H1 (cell line): ENCODE results near the gene OXCT2. TPM values are rescaled to one million over a fixed set of nuclear protein-coding genes. Genes with fewer than 3 reads are reported as not detected.

Source experiments
- BRCA1 ChIP-seq: IDR thresholded peaks from 2 replicates; pipeline ENCODE4 v1.6.1; 2012; ENCODE audit warnings: low read depth, low read length, improper control_type of control experiment
- CHD1 ChIP-seq: IDR thresholded peaks from 2 replicates; pipeline ENCODE4 v1.6.1; 2012; ENCODE audit warnings: low read depth, low read length, improper control_type of control experiment
- EZH2 ChIP-seq: fragments of 200-600 bp; sonication (generic); IDR thresholded peaks from 2 replicates; pipeline ENCODE4 v1.7.1; 2012; ENCODE audit warnings: low read depth, mild to moderate bottlenecking, moderate library complexity, low read length, inconsistent platforms; ENCODE audit not compliant: severe bottlenecking
- JUND ChIP-seq: IDR thresholded peaks from 2 replicates; pipeline ENCODE4 v1.6.1; 2011; ENCODE audit warnings: mild to moderate bottlenecking, improper control_type of control experiment, low read length
- RAD21 ChIP-seq, 2 experiments: IDR thresholded peaks in 1 of 2; conservative IDR thresholded peaks in 1 of 2; 2 replicates each; pipeline ENCODE4 v1.6.1; 2011; ENCODE audit warnings: low read depth in 2 of 2, low read length in 2 of 2, improper control_type of control experiment in 1 of 2, inconsistent platforms in 1 of 2, mild to moderate bottlenecking in 1 of 2, moderate library complexity in 1 of 2
- RXRA ChIP-seq: IDR thresholded peaks from 2 replicates; pipeline ENCODE4 v1.6.1; 2011; ENCODE audit warnings: low read depth, mild to moderate bottlenecking, low read length, moderate library complexity; ENCODE audit not compliant: insufficient read depth
- SIN3A ChIP-seq, 2 experiments: IDR thresholded peaks in 1 of 2; conservative IDR thresholded peaks in 1 of 2; 2 replicates each; pipeline ENCODE4 v1.6.1; 2011 to 2012; ENCODE audit warnings: low read length in 2 of 2, improper control_type of control experiment in 1 of 2, low read depth in 1 of 2, mild to moderate bottlenecking in 1 of 2
- SP4 ChIP-seq: IDR thresholded peaks from 2 replicates; pipeline ENCODE4 v1.6.1; 2012; ENCODE audit warnings: low read length, inconsistent platforms
- TEAD4 ChIP-seq: IDR thresholded peaks from 2 replicates; pipeline ENCODE4 v1.6.1; 2012; ENCODE audit warnings: low read depth, low read length, inconsistent platforms, mixed read lengths
- polyA plus RNA-seq, 7 experiments: library from polyadenylated mRNA; depleted of rRNA in 3 of 7; stranded (reverse) in 5 of 7; unstranded in 2 of 7; fragments of >200 nt in 5 of 7; fragments of 200-250 nt in 2 of 7; gene quantifications; 1 replicate in 5 of 7; 2 replicates in 1 of 7; 4 replicates in 1 of 7; pipeline versions ENCODE4 v1.2.1 to v1.2.3, GENCODE V29; 2011 to 2013; ENCODE audit warnings: missing spikeins in 2 of 7, mixed read lengths in 2 of 7
- total RNA-seq: library from RNA; stranded (reverse); fragmentation: NEBNext Ultra II Directional; extraction: Animal tissue kit (Norgen Biotek cat#: 25700); gene quantifications from 2 replicates; pipeline ENCODE4 v1.2.1, GENCODE V29; 2021

OXCT2 gene
- total and polyA plus RNA-seq, 2 of the 8 experiments (the other 6 are each of a cell fraction or from before 2014, with no cell fraction given): 2.6 to 2.9 TPM

DNA sequence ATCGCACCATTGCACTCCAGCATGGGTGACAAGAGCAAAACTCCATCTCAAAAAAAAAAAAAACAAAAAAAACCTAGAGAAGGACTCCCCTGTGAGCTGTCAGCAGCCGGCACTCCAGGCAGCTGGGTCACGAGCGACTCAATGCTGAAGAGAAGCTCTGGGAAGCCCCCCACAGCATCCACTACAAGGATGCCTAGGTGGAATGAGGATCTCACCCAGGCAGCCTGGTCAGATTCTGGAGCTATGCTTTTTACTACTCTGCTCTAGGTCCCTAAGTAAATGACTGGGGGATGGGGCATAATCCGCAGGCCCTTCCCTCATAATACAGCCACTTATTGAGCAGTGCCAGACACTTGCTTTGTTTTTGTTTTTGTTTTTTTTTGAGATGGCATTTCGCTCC lies 11.0 kb upstream of the OXCT2 start (continued):
- no peak for TF ChIP-seq BRCA1
- no peak for TF ChIP-seq JUND
- no peak for TF ChIP-seq RXRA
- no peak for TF ChIP-seq SIN3A (conservative IDR thresholded peaks at IDR 0.05 in 1 of 2, IDR thresholded peaks at IDR 0.05 in 1 of 2; ENCODE audit: low read depth in 1 of 2, low read length in 2 of 2)
- TF ChIP-seq CHD1: no peak
- no peak for TF ChIP-seq RAD21 (IDR thresholded peaks at IDR 0.05 in 1 of 2, conservative IDR thresholded peaks at IDR 0.05 in 1 of 2; ENCODE audit: low read depth in 2 of 2, low read length in 2 of 2)
- no peak for TF ChIP-seq EZH2
- no peak for TF ChIP-seq SP4
- TF ChIP-seq TEAD4: no peak
